IMR-90 (cell line): ENCODE data around the gene KCNAB1. TPM values are rescaled to one million over a fixed set of nuclear protein-coding genes. Genes with fewer than 3 reads are reported as not detected.

Experiments used
- ATAC-seq: fragments of 200-7000 bp; cut with Tn5 transposase; 2 replicates; pipeline ENCODE4 v1.9.1; 2020; ENCODE audit warnings: low read depth, mild to moderate bottlenecking, moderate library complexity
- BruUV-seq: library from RNA; stranded (reverse); fragments of 400-500 nt; replicated peaks from 2 replicates; lab custom pipeline; 2021; lab: Mats Ljungman, UMichigan
- CTCF ChIA-PET: fragments of 300-600 bp; formaldehyde crosslinking; extraction: SDS; loops from one replicate; lab custom pipeline; 2021; ENCODE audit warnings: antibody characterized with exemption; lab: Yijun Ruan, JAX
- POLR2A ChIA-PET: fragments of 300-600 bp; sonication (Branson Sonifier 250); formaldehyde crosslinking; loops from one replicate; lab custom pipeline; 2022; ENCODE audit warnings: antibody characterized with exemption; ENCODE audit not compliant: unreplicated experiment; lab: Charles Lee
- DNase-seq: peaks from one replicate; pipeline ENCODE4 v3.0.0; 2013
- H2AFZ ChIP-seq: replicated peaks from 2 replicates; pipeline ENCODE3; 2013; ENCODE audit warnings: low read length, mild to moderate bottlenecking; ENCODE audit not compliant: poor library complexity
- H2AK5ac ChIP-seq: 2 replicates; pipeline ENCODE4 v1.6.1; 2013; ENCODE audit warnings: low read depth, low read length, inconsistent platforms
- H2AK9ac ChIP-seq: replicated peaks from 2 replicates; pipeline ENCODE3; 2013; ENCODE audit warnings: mild to moderate bottlenecking, low read depth, low read length, moderate library complexity; ENCODE audit not compliant: poor library complexity
- H2BK120ac ChIP-seq: 2 replicates; pipeline ENCODE4 v1.6.1; 2013; ENCODE audit warnings: low read depth, low read length, inconsistent platforms
- H2BK15ac ChIP-seq: 3 replicates; pipeline ENCODE4 v1.6.1; 2013; ENCODE audit warnings: low read depth, low read length, inconsistent platforms
- H2BK20ac ChIP-seq: 2 replicates; pipeline ENCODE4 v1.6.1; 2013; ENCODE audit warnings: low read depth, mild to moderate bottlenecking, inconsistent platforms, low read length, moderate library complexity
- H2BK5ac ChIP-seq: 2 replicates; pipeline ENCODE4 v1.6.1; 2013; ENCODE audit warnings: mild to moderate bottlenecking, low read depth, low read length, inconsistent platforms; ENCODE audit not compliant: poor library complexity, severe bottlenecking
- H3K14ac ChIP-seq: replicated peaks from 2 replicates; pipeline ENCODE4 v1.6.1; 2013; ENCODE audit warnings: low read depth, low read length, inconsistent platforms
- H3K18ac ChIP-seq: 2 replicates; pipeline ENCODE4 v1.6.1; 2013; ENCODE audit warnings: low read depth, low read length, control low read depth
- H3K23ac ChIP-seq: 2 replicates; pipeline ENCODE4 v1.6.1; 2013; ENCODE audit warnings: low read depth, low read length, inconsistent platforms
- H3K27ac ChIP-seq: 2 replicates; pipeline ENCODE4 v1.5.1; 2013; ENCODE audit warnings: mild to moderate bottlenecking, control low read depth, low read length; ENCODE audit not compliant: insufficient read depth
- H3K27me3 ChIP-seq: 2 replicates; pipeline ENCODE4 v1.6.1; 2013; ENCODE audit warnings: low read length; ENCODE audit not compliant: control insufficient read depth, insufficient read depth
- H3K36me3 ChIP-seq: 2 replicates; pipeline ENCODE4 v1.6.1; 2013; ENCODE audit warnings: low read length, mixed read lengths; ENCODE audit not compliant: control insufficient read depth, insufficient read depth
- H3K4ac ChIP-seq: 2 replicates; pipeline ENCODE4 v1.6.1; 2013; ENCODE audit warnings: low read depth, low read length, inconsistent platforms
- H3K4me1 ChIP-seq: 2 replicates; pipeline ENCODE4 v1.6.1; 2013; ENCODE audit warnings: low read length, mixed read lengths; ENCODE audit not compliant: control insufficient read depth, insufficient read depth
- H3K4me2 ChIP-seq: 2 replicates; pipeline ENCODE4 v1.6.1; 2013; ENCODE audit warnings: low read depth, mild to moderate bottlenecking, control low read depth, low read length, moderate library complexity
- H3K4me3 ChIP-seq: 2 replicates; pipeline ENCODE4 v1.5.1; 2013; ENCODE audit warnings: low read depth, mild to moderate bottlenecking, control low read depth, low read length, moderate library complexity; ENCODE audit not compliant: insufficient read depth
- H3K56ac ChIP-seq: 2 replicates; pipeline ENCODE4 v1.6.1; 2013; ENCODE audit warnings: low read length, inconsistent platforms; ENCODE audit not compliant: insufficient read depth; ENCODE audit errors: extremely low read depth
- H3K79me1 ChIP-seq, 2 experiments: 2 replicates each; pipeline ENCODE4 v1.6.1; 2013; ENCODE audit warnings: low read length in 2 of 2, inconsistent platforms in 1 of 2, low read depth in 1 of 2
- H3K9ac ChIP-seq: 2 replicates; pipeline ENCODE4 v1.6.1; 2013; ENCODE audit warnings: low read depth, low read length, control low read depth
- H3K9me1 ChIP-seq: 2 replicates; pipeline ENCODE4 v1.6.1; 2013; ENCODE audit warnings: low read length, inconsistent platforms; ENCODE audit not compliant: insufficient read depth
- H3K9me3 ChIP-seq: 2 replicates; pipeline ENCODE4 v1.6.1; 2013; ENCODE audit warnings: low read length; ENCODE audit not compliant: control insufficient read depth, insufficient read depth
- H4K20me1 ChIP-seq: 2 replicates; pipeline ENCODE4 v1.6.1; 2013; ENCODE audit warnings: low read length, inconsistent platforms; ENCODE audit not compliant: insufficient read depth
- H4K5ac ChIP-seq: 2 replicates; pipeline ENCODE4 v1.6.1; 2013; ENCODE audit warnings: mild to moderate bottlenecking, low read depth, low read length, control low read depth
- H4K8ac ChIP-seq, 2 experiments: 2 replicates each; pipeline ENCODE4 v1.6.1; 2013; ENCODE audit warnings: low read depth in 2 of 2, low read length in 2 of 2, control low read depth in 1 of 2, inconsistent platforms in 1 of 2
- H4K91ac ChIP-seq: 2 replicates; pipeline ENCODE4 v1.6.1; 2013; ENCODE audit warnings: low read depth, low read length, inconsistent platforms; ENCODE audit not compliant: insufficient read depth
- CTCF ChIP-seq: conservative IDR thresholded peaks from 2 replicates; pipeline ENCODE4 v1.5.1; 2012; ENCODE audit warnings: mild to moderate bottlenecking, low read depth, low read length, improper control_type of control experiment
- ELK1 ChIP-seq: fragments of 150-350 bp; IDR thresholded peaks from 2 replicates; pipeline ENCODE4 v1.6.1; 2016; ENCODE audit warnings: low read depth, mild to moderate bottlenecking, low read length, moderate library complexity, borderline replicate concordance
- FOS ChIP-seq: fragments of 150-350 bp; IDR thresholded peaks from 2 replicates; pipeline ENCODE4 v1.6.1; 2016; ENCODE audit warnings: low read depth, low read length
- RAD21 ChIP-seq: IDR thresholded peaks from 2 replicates; pipeline ENCODE4 v1.6.1; 2012; ENCODE audit warnings: low read length, improper control_type of control experiment
- SMC3 ChIP-seq: fragments of 150-350 bp; IDR thresholded peaks from 2 replicates; pipeline ENCODE4 v1.6.1; 2016; ENCODE audit warnings: low read depth, mild to moderate bottlenecking, antibody characterized with exemption, low read length, moderate library complexity
- USF2 ChIP-seq: fragments of 150-350 bp; IDR thresholded peaks from 2 replicates; pipeline ENCODE4 v1.6.1; 2017; ENCODE audit warnings: mild to moderate bottlenecking, antibody characterized with exemption, low read length, low read depth
- WGBS, 2 experiments: methylation state at CpG; one replicate each; pipeline versions ENCODE4 v1.1.5 to v1.1.7; 2013; ENCODE audit warnings: missing lambda C conversion rate in 2 of 2; ENCODE audit not compliant: insufficient read length in 1 of 2; ENCODE audit errors: extremely low coverage in 2 of 2; 5-methylcytosine and 5-hydroxymethylcytosine counted together
- dilution Hi-C: fragments of 300-500 bp; cut with HindIII; formaldehyde crosslinking; loops from one replicate; pipeline ENCODE4 v1.14.3; 2018; ENCODE audit warnings: low sequenced_read_pairs; ENCODE audit not compliant: unreplicated experiment
- in situ Hi-C: fragments of 300-500 bp; cut with MboI; formaldehyde crosslinking; loops from 3 replicates; pipeline ENCODE4 v1.14.3; 2019; ENCODE audit warnings: low sequenced_read_pairs, inconsistent platforms, mixed read lengths
- intact Hi-C: fragments of 100-400 bp; cut with micrococcal nuclease; formaldehyde crosslinking; loops from 2 replicates; pipeline ENCODE4 v1.10.0; 2022
- polyA plus RNA-seq, 3 experiments: library from polyadenylated mRNA; depleted of rRNA; stranded (reverse); fragments of >200 nt; gene quantifications; 2 replicates each; pipeline ENCODE4 v1.2.3, GENCODE V29; 2012; ENCODE audit warnings: low replicate concordance in 1 of 3
- total RNA-seq: library from RNA; depleted of rRNA; stranded (reverse); fragments of >200 nt; gene quantifications from 2 replicates; pipeline ENCODE4 v1.2.3, GENCODE V29; 2012

Gene KCNAB1
- total and polyA plus RNA-seq, 2 of the 4 experiments (the other 2 are of a cell fraction): under 0.01 to 0.07 TPM

- Histone ChIP-seq H3K4me1 (no peaks in the 10 kb centered on the region), H2BK5ac (no peak overlapping the region), H3K79me1 (no peaks in the 10 kb centered on the region), H2BK20ac (no peak overlapping the region), H2AFZ (no peak overlapping the region), H2AK9ac (no peak overlapping the region), H3K4me3 (no peak overlapping the region), H2AK5ac (no peak overlapping the region), H3K9ac (no peak overlapping the region), H2BK15ac (no peak overlapping the region), H3K27me3 (peaks cover 1% of the 10 kb centered on the region; the same call in 1 of the 2 replicates), H3K56ac (no peak overlapping the region), H4K8ac (no peak overlapping the region), H3K4me2 (no peak overlapping the region), H3K9me1 (no peaks in the 10 kb centered on the region), H2BK120ac (no peak overlapping the region), H3K4ac (no peak overlapping the region), H3K18ac (no peak overlapping the region), H3K36me3 (no peaks in the 10 kb centered on the region), H3K9me3 (no peaks in the 10 kb centered on the region), H4K91ac (no peak overlapping the region), H4K5ac (no peak overlapping the region), H3K23ac (no peak overlapping the region), H4K20me1 (no peaks in the 10 kb centered on the region), H3K27ac (no peak overlapping the region), H3K14ac (no peak overlapping the region)
- intact Hi-C loops (no loop called here), in situ Hi-C loops (no loop called here), dilution Hi-C loops (no loop called here)
- BruUV-seq: no TSS peak
- no peak for DNase-seq
- CTCF ChIA-PET: no interaction called here
- TF ChIP-seq FOS (no peak), USF2 (no peak), RAD21 (no peak), SMC3 (no peak), ELK1 (no peak), CTCF (no peak)
- POLR2A ChIA-PET: no interaction called here
- ATAC-seq: no peak
- WGBS, 2 experiments: no CpG with 5 or more reads among the region's 2 CpGs
These were observed 55.7 kb downstream of the KCNAB1 start for GRCh38 chr3:156176048-156176447.
